HepG2 (cell line): ENCODE data around the gene POLR3GL.

Experiments
- ATF2 ChIP-seq: sonication (generic); formaldehyde crosslinking; IDR thresholded peaks from 2 replicates; pipeline ENCODE4 v1.4.0; 2020; ENCODE audit warnings: missing genetic modification reagents
- EZH2 ChIP-seq: conservative IDR thresholded peaks from 2 replicates; pipeline ENCODE4 v1.6.1; 2012; ENCODE audit warnings: mild to moderate bottlenecking, low read depth, low read length, moderate library complexity
- HNRNPL ChIP-seq: fragments of 200-400 bp; formaldehyde crosslinking; IDR thresholded peaks from 2 replicates; pipeline ENCODE4 v1.6.1; 2017; ENCODE audit warnings: mild to moderate bottlenecking, low read depth, low read length

GRCh38 chr1:145986551-145986950 lies 22.1 kb downstream of the POLR3GL start:
- TF ChIP-seq ATF2 (CRISPR knock-in tag) (no peak), HNRNPL (no peak), EZH2 (no peak)
